ENCODE data around the gene SPP2.

SPP2 gene

GRCh38 chr2:234061624-234062257 lies 11.2 kb downstream of the SPP2 start:
- no peak overlapping the region for H3K4me3 ChIP-seq

GRCh38 chr2:234066587-234066986 lies 16.1 kb downstream of the SPP2 start:
- Histone ChIP-seq H3K27me3 (no peaks in the 10 kb centered on the region), H3K27ac (no peak overlapping the region), H3K4me2 (no peak overlapping the region), H3K4me3 (no peak overlapping the region), H4K20me1 (no peaks in the 10 kb centered on the region), H3K9ac (no peak overlapping the region), H3K9me3 (peaks cover 41% of the 10 kb centered on the region), H3K36me3 (no peaks in the 10 kb centered on the region), H3K4me1 (peaks cover 31% of the 10 kb centered on the region)
- no peak for TF ChIP-seq Cebpa-rat (IDR thresholded peaks at IDR 0.05)

More at GRCh38 chr2:234061624-234062257, 11.2 kb downstream of the SPP2 start:
- H3K36me3 ChIP-seq = no peaks in the 10 kb centered on the region
- no peak for TF ChIP-seq Cebpa-rat (IDR thresholded peaks at IDR 0.05)
- H3K9ac ChIP-seq = no peak overlapping the region
- peaks cover 15% of the 10 kb centered on the region for H3K4me1 ChIP-seq
- H4K20me1 ChIP-seq = no peaks in the 10 kb centered on the region
- no peak overlapping the region for H3K4me2 ChIP-seq
- H3K27ac ChIP-seq = no peak overlapping the region
- no peaks in the 10 kb centered on the region for H3K27me3 ChIP-seq
- H3K9me3 ChIP-seq = peaks cover 26% of the 10 kb centered on the region

GRCh38 chr2:234071664-234072063 lies 21.2 kb downstream of the SPP2 start:
- H3K4me3 ChIP-seq = no peak overlapping the region
- no peaks in the 10 kb centered on the region for H4K20me1 ChIP-seq
- H3K9me3 ChIP-seq = peaks cover 30% of the 10 kb centered on the region
- H3K36me3 ChIP-seq = no peaks in the 10 kb centered on the region
- peaks cover 71% of the 10 kb centered on the region for H3K4me1 ChIP-seq
- H3K9ac ChIP-seq = no peak overlapping the region
- no peak for TF ChIP-seq Cebpa-rat (IDR thresholded peaks at IDR 0.05)
- peak overlapping the region; percentile 67 for H3K4me2 ChIP-seq
- H3K27me3 ChIP-seq = no peaks in the 10 kb centered on the region
- H3K27ac ChIP-seq = no peak overlapping the region

- H3K9me3 ChIP-seq = peaks cover 27% of the 10 kb centered on the region
- TF ChIP-seq Cebpa-rat (IDR thresholded peaks at IDR 0.05) = no peak
- no peak overlapping the region for H3K27ac ChIP-seq
- peaks cover 76% of the 10 kb centered on the region for H3K4me1 ChIP-seq
- H3K4me2 ChIP-seq = peak overlapping the region; percentile 67
- H3K4me3 ChIP-seq = no peak overlapping the region
- no peaks in the 10 kb centered on the region for H3K27me3 ChIP-seq
- no peak overlapping the region for H3K9ac ChIP-seq
- no peaks in the 10 kb centered on the region for H3K36me3 ChIP-seq
- no peaks in the 10 kb centered on the region for H4K20me1 ChIP-seq
Observed at GRCh38 chr2:234072454-234072853, 22.0 kb downstream of the SPP2 start.

- H3K36me3 ChIP-seq = no peaks in the 10 kb centered on the region
- H3K4me2 ChIP-seq = peak overlapping the region; percentile 50
- no peaks in the 10 kb centered on the region for H3K27me3 ChIP-seq
- peaks cover 8% of the 10 kb centered on the region; the same call in 1 of the 2 replicates for H3K9me3 ChIP-seq
- peaks cover 81% of the 10 kb centered on the region for H3K4me1 ChIP-seq
- no peak overlapping the region; the same call in 1 of the 2 replicates for H3K9ac ChIP-seq
- H4K20me1 ChIP-seq = no peaks in the 10 kb centered on the region
- H3K27ac ChIP-seq = peak overlapping the region; percentile 55
- no peak for TF ChIP-seq Cebpa-rat (IDR thresholded peaks at IDR 0.05)
- no peak overlapping the region for H3K4me3 ChIP-seq
Observed at GRCh38 chr2:234074751-234075517, 24.4 kb downstream of the SPP2 start.

- Histone ChIP-seq H3K9ac (no peak overlapping the region; the same call in 1 of the 2 replicates), H3K4me1 (peaks cover 75% of the 10 kb centered on the region), H3K4me3 (no peak overlapping the region), H3K9me3 (0 out of 2 replicates have a peak, but pooled peaks cover 6% of the 10 kb centered on the region), H4K20me1 (no peaks in the 10 kb centered on the region), H3K36me3 (no peaks in the 10 kb centered on the region), H3K4me2 (peak overlapping the region; percentile 50), H3K27ac (peak overlapping the region; percentile 55), H3K27me3 (no peaks in the 10 kb centered on the region)
- TF ChIP-seq Cebpa-rat (IDR thresholded peaks at IDR 0.05) = no peak
Observed at GRCh38 chr2:234075518-234075915, 25.0 kb downstream of the SPP2 start.

GRCh38 chr2:234075947-234076346 lies 25.4 kb downstream of the SPP2 start:
- H3K4me3 ChIP-seq = no peak overlapping the region
- H3K9me3 ChIP-seq = 0 out of 2 replicates have a peak, but pooled peaks cover 7% of the 10 kb centered on the region
- H3K27ac ChIP-seq = 0 out of 2 replicates have a peak overlapping the region, but pooled peaks have one; percentile 55
- H3K27me3 ChIP-seq = no peaks in the 10 kb centered on the region
- no peaks in the 10 kb centered on the region for H3K36me3 ChIP-seq
- H3K4me2 ChIP-seq = peak overlapping the region; percentile 50
- no peak overlapping the region; the same call in 1 of the 2 replicates for H3K9ac ChIP-seq
- no peak for TF ChIP-seq Cebpa-rat (IDR thresholded peaks at IDR 0.05)
- H4K20me1 ChIP-seq = no peaks in the 10 kb centered on the region
- H3K4me1 ChIP-seq = peaks cover 70% of the 10 kb centered on the region

- no peak for TF ChIP-seq Cebpa-rat (IDR thresholded peaks at IDR 0.05)
- Histone ChIP-seq H3K4me2 (peak overlapping the region; percentile 50), H3K36me3 (peaks cover 3% of the 10 kb centered on the region; the same call in 1 of the 2 replicates), H3K9me3 (peaks cover 12% of the 10 kb centered on the region; the same call in 1 of the 2 replicates), H3K27ac (no peak overlapping the region), H3K4me3 (no peak overlapping the region), H4K20me1 (no peaks in the 10 kb centered on the region), H3K9ac (no peak overlapping the region), H3K27me3 (no peaks in the 10 kb centered on the region), H3K4me1 (peaks cover 65% of the 10 kb centered on the region)
Observed at GRCh38 chr2:234076451-234076850, 25.9 kb downstream of the SPP2 start.

GRCh38 chr2:234078129-234078528 lies 27.6 kb downstream of the SPP2 start:
- no peak overlapping the region for H3K4me3 ChIP-seq

More at GRCh38 chr2:234078129-234078528, 27.6 kb downstream of the SPP2 start:
- no peaks in the 10 kb centered on the region for H4K20me1 ChIP-seq
- peaks cover 50% of the 10 kb centered on the region for H3K4me1 ChIP-seq
- H3K9ac ChIP-seq = no peak overlapping the region
- H3K4me2 ChIP-seq = peak overlapping the region; percentile 1; the same call in 1 of the 2 replicates
- H3K36me3 ChIP-seq = peaks cover 16% of the 10 kb centered on the region
- H3K27ac ChIP-seq = no peak overlapping the region
- peaks cover 24% of the 10 kb centered on the region for H3K9me3 ChIP-seq
- TF ChIP-seq Cebpa-rat (IDR thresholded peaks at IDR 0.05) = no peak
- H3K27me3 ChIP-seq = no peaks in the 10 kb centered on the region
